Panc1 (cell line): Measurements from ENCODE around the gene DCAF8. TPM values are rescaled to one million over a fixed set of nuclear protein-coding genes. Genes with fewer than 3 reads are reported as not detected.

ENCODE experiments used
- ATAC-seq: fragments of 200-7000 bp; cut with Tn5 transposase; 2 replicates; pipeline ENCODE4 v1.9.1; 2020; ENCODE audit warnings: mild to moderate bottlenecking, moderate library complexity
- BruUV-seq: library from RNA; stranded (reverse); fragments of 400-500 nt; replicated peaks from 2 replicates; lab custom pipeline; 2021; lab: Mats Ljungman, UMichigan
- CTCF ChIA-PET: fragments of 300-600 bp; sonication (Branson Sonifier 250); formaldehyde crosslinking; loops from one replicate; lab custom pipeline; 2022; ENCODE audit warnings: antibody characterized with exemption; lab: Charles Lee
- POLR2A ChIA-PET: fragments of 300-600 bp; sonication (Branson Sonifier 250); formaldehyde crosslinking; loops from one replicate; lab custom pipeline; 2022; ENCODE audit warnings: antibody characterized with exemption; lab: Charles Lee
- DNase-seq: peaks from one replicate; pipeline ENCODE4 v3.0.0-alpha.2; 2010; ENCODE audit warnings: low read depth, low spot score
- H3K27ac ChIP-seq: 2 replicates; pipeline ENCODE4 v1.5.1; 2011; ENCODE audit warnings: mild to moderate bottlenecking, low read length, inconsistent platforms
- H3K27me3 ChIP-seq: fragments of 200-500 bp; sonication (Bioruptor generic); 2 replicates; pipeline ENCODE4 v1.6.0; 2014; ENCODE audit warnings: low read length, inconsistent platforms; ENCODE audit not compliant: control insufficient read depth, insufficient read depth
- H3K36me3 ChIP-seq: fragments of 200-500 bp; sonication (Bioruptor generic); 2 replicates; pipeline ENCODE4 v1.5.1; 2014; ENCODE audit warnings: inconsistent platforms, mild to moderate bottlenecking, low read length, moderate library complexity; ENCODE audit not compliant: control insufficient read depth, insufficient read depth
- H3K4me1 ChIP-seq: 2 replicates; pipeline ENCODE4 v1.5.1; 2011; ENCODE audit warnings: inconsistent platforms, mild to moderate bottlenecking, low read length, moderate library complexity; ENCODE audit not compliant: control insufficient read depth, insufficient read depth
- H3K4me3 ChIP-seq, 2 experiments: 2 replicates each; pipeline ENCODE4 v1.5.1; 2011 to 2012; ENCODE audit warnings: low read depth in 2 of 2, low read length in 2 of 2, mild to moderate bottlenecking in 2 of 2, inconsistent platforms in 1 of 2, moderate library complexity in 1 of 2
- H3K9me3 ChIP-seq: fragments of 200-500 bp; sonication (Bioruptor generic); 2 replicates; pipeline ENCODE4 v1.5.1; 2014; ENCODE audit warnings: low read depth, mild to moderate bottlenecking, inconsistent platforms, low read length, moderate library complexity; ENCODE audit not compliant: control insufficient read depth, insufficient read depth
- CTCF ChIP-seq: fragments of 450-650 bp; IDR thresholded peaks from 2 replicates; pipeline ENCODE4 v1.5.1; 2017; ENCODE audit warnings: mild to moderate bottlenecking
- POLR2AphosphoS5 ChIP-seq: IDR thresholded peaks from 2 replicates; pipeline ENCODE4 v1.6.1; 2012; ENCODE audit warnings: mild to moderate bottlenecking, low read depth, low read length, moderate library complexity
- REST ChIP-seq, 2 experiments: IDR thresholded peaks; 2 replicates each; pipeline ENCODE4 v1.6.1; 2011 to 2012; ENCODE audit warnings: low read depth in 2 of 2, control low read depth in 1 of 2, low read length in 1 of 2, mild to moderate bottlenecking in 1 of 2, moderate library complexity in 1 of 2; ENCODE audit not compliant: insufficient read depth in 1 of 2
- SIN3A ChIP-seq: IDR thresholded peaks from 2 replicates; pipeline ENCODE4 v1.6.1; 2012; ENCODE audit warnings: low read depth, mild to moderate bottlenecking, low read length, moderate library complexity, borderline replicate concordance; ENCODE audit not compliant: insufficient read depth
- TCF7L2 ChIP-seq: IDR thresholded peaks from 2 replicates; pipeline ENCODE4 v1.6.1; 2011; ENCODE audit warnings: mild to moderate bottlenecking, low read depth, low read length, inconsistent platforms
- in situ Hi-C: cut with HindIII; loops from 2 replicates; pipeline ENCODE4 v1.10.0; 2016; ENCODE audit warnings: low sequenced_read_pairs, low pct_unique_long_range_greater_than_20kb
- intact Hi-C: fragments of 100-400 bp; cut with micrococcal nuclease; formaldehyde crosslinking; loops from one replicate; pipeline ENCODE4 v1.10.0; 2022; ENCODE audit not compliant: unreplicated experiment
- total RNA-seq: library from RNA; stranded (reverse); gene quantifications from one replicate; pipeline ENCODE4 v1.2.1, GENCODE V29; 2021; ENCODE audit not compliant: unreplicated experiment

Gene DCAF8
- total RNA-seq, 1 experiment from 2014 or later: 127 TPM

GRCh38 chr1:160217481-160218051, 44.8 kb downstream of the DCAF8 start:
- Histone ChIP-seq H3K36me3 (peaks cover 40% of the 10 kb centered on the region), H3K4me3 (no peak overlapping the region), H3K27me3 (no peaks in the 10 kb centered on the region), H3K9me3 (no peaks in the 10 kb centered on the region), H3K27ac (no peak overlapping the region), H3K4me1 (no peaks in the 10 kb centered on the region)
- BruUV-seq: no TSS peak
- in situ Hi-C loops: no loop called here
- DNase-seq: no peak
- POLR2A ChIA-PET: no interaction called here
- TF ChIP-seq SIN3A (no peak), CTCF (no peak), POLR2AphosphoS5 (no peak), REST (IDR thresholded peaks at IDR 0.05; ENCODE audit: insufficient read depth in 1 of 2, low read depth in 2 of 2, low read length in 1 of 2) (no peak), TCF7L2 (no peak)
- CTCF ChIA-PET: no interaction called here
- intact Hi-C loops: loop anchor here (1.0 kb wide), 1 partner anchor 24 kb away; no protein-coding TSS in a partner anchor
- no peak for ATAC-seq

- DNase-seq: no peak
- Histone ChIP-seq H3K27ac (no peak overlapping the region), H3K9me3 (no peaks in the 10 kb centered on the region), H3K4me1 (no peaks in the 10 kb centered on the region), H3K36me3 (peaks cover 37% of the 10 kb centered on the region), H3K27me3 (no peaks in the 10 kb centered on the region), H3K4me3 (no peak overlapping the region)
- in situ Hi-C loops (no loop called here), intact Hi-C loops (no loop called here)
- POLR2A ChIA-PET: no interaction called here
- CTCF ChIA-PET: interaction anchor here (1.1 kb wide), 1 partner anchor 23 kb away, joined by 3 read pairs; no protein-coding TSS in a partner anchor
- BruUV-seq: no TSS peak
- TF ChIP-seq SIN3A (no peak), TCF7L2 (no peak), POLR2AphosphoS5 (peak; percentile 43; the same call in 1 of the 2 replicates)
- no peak for ATAC-seq
Observed at GRCh38 chr1:160216301-160216700, 46.0 kb downstream of the DCAF8 start.
